IPS DF 6.9 (cell line): ENCODE data around the gene KCTD15.

Source experiments
- DNase-seq: peaks from one replicate; pipeline ENCODE4 v3.0.0-alpha.2; 2013; ENCODE audit warnings: low read depth, low spot score
- H3K27ac ChIP-seq: one replicate; pipeline ENCODE4 v1.5.1; 2013; ENCODE audit warnings: low read length, control low read depth
- H3K27me3 ChIP-seq: 2 replicates; pipeline ENCODE4 v1.6.1; 2013; ENCODE audit warnings: mild to moderate bottlenecking, low read length; ENCODE audit not compliant: control insufficient read depth, insufficient read depth
- H3K36me3 ChIP-seq: 2 replicates; pipeline ENCODE4 v1.6.1; 2013; ENCODE audit warnings: low read length; ENCODE audit not compliant: control insufficient read depth, insufficient read depth
- H3K4me1 ChIP-seq: 2 replicates; pipeline ENCODE4 v1.6.1; 2013; ENCODE audit warnings: low read length; ENCODE audit not compliant: control insufficient read depth, insufficient read depth
- H3K4me3 ChIP-seq: 2 replicates; pipeline ENCODE4 v1.5.1; 2013; ENCODE audit warnings: mild to moderate bottlenecking, low read length
- H3K9me3 ChIP-seq: 2 replicates; pipeline ENCODE4 v1.6.1; 2013; ENCODE audit warnings: low read length, inconsistent platforms; ENCODE audit not compliant: control insufficient read depth, insufficient read depth
- WGBS: extraction: QIAGEN DNeasy Blood & Tissue Kit; methylation state at CpG from one replicate; pipeline ENCODE4 v1.1.7; 2013; ENCODE audit warnings: mixed read lengths, missing lambda C conversion rate; ENCODE audit not compliant: insufficient read length, insufficient coverage; 5-methylcytosine and 5-hydroxymethylcytosine counted together

KCTD15 gene

GRCh38 chr19:33771384-33772101 is 25.1 kb upstream of the KCTD15 start:
- Histone ChIP-seq H3K4me1 (no peaks in the 10 kb centered on the region; the same call in 1 of the 2 replicates), H3K27me3 (no peaks in the 10 kb centered on the region), H3K36me3 (peaks cover 6% of the 10 kb centered on the region; the same call in 1 of the 2 replicates), H3K4me3 (no peak overlapping the region), H3K27ac (no peak overlapping the region), H3K9me3 (no peaks in the 10 kb centered on the region)
- no peak for DNase-seq
- WGBS: no CpG with 5 or more reads among the region's 19 CpGs

GRCh38 chr19:33772102-33772857 is 24.4 kb upstream of the KCTD15 start:
- H3K4me1 ChIP-seq: no peaks in the 10 kb centered on the region; the same call in 1 of the 2 replicates
- no peak for DNase-seq
- no peaks in the 10 kb centered on the region for H3K27me3 ChIP-seq
- H3K4me3 ChIP-seq: no peak overlapping the region
- WGBS: no CpG with 5 or more reads among the region's 72 CpGs
- H3K9me3 ChIP-seq: no peaks in the 10 kb centered on the region
- H3K27ac ChIP-seq: no peak overlapping the region
- peaks cover 6% of the 10 kb centered on the region; the same call in 1 of the 2 replicates for H3K36me3 ChIP-seq

GRCh38 chr19:33772858-33773180 is 23.9 kb upstream of the KCTD15 start:
- H3K36me3 ChIP-seq: peaks cover 6% of the 10 kb centered on the region; the same call in 1 of the 2 replicates
- H3K27ac ChIP-seq: no peak overlapping the region
- no peaks in the 10 kb centered on the region for H3K27me3 ChIP-seq
- no peaks in the 10 kb centered on the region; the same call in 1 of the 2 replicates for H3K4me1 ChIP-seq
- no peaks in the 10 kb centered on the region for H3K9me3 ChIP-seq
- H3K4me3 ChIP-seq: no peak overlapping the region
- DNase-seq: no peak
- WGBS: no CpG with 5 or more reads among the region's 23 CpGs

GRCh38 chr19:33773704-33774624 is 22.7 kb upstream of the KCTD15 start:
- Histone ChIP-seq H3K4me3 (no peak overlapping the region), H3K36me3 (peaks cover 6% of the 10 kb centered on the region; the same call in 1 of the 2 replicates), H3K9me3 (no peaks in the 10 kb centered on the region), H3K4me1 (peaks cover 1% of the 10 kb centered on the region), H3K27me3 (no peaks in the 10 kb centered on the region), H3K27ac (no peak overlapping the region)
- DNase-seq: no peak
- no CpG with 5 or more reads among the region's 6 CpGs for WGBS

- DNase-seq: no peak
- H3K9me3 ChIP-seq: no peaks in the 10 kb centered on the region
- peaks cover 1% of the 10 kb centered on the region for H3K4me1 ChIP-seq
- H3K4me3 ChIP-seq: no peak overlapping the region
- no peaks in the 10 kb centered on the region for H3K27me3 ChIP-seq
- no CpG with 5 or more reads among the region's 6 CpGs for WGBS
- H3K36me3 ChIP-seq: peaks cover 6% of the 10 kb centered on the region; the same call in 1 of the 2 replicates
- H3K27ac ChIP-seq: no peak overlapping the region
Observed at GRCh38 chr19:33774751-33775150, 21.9 kb upstream of the KCTD15 start.

GRCh38 chr19:33775731-33776487 is 20.8 kb upstream of the KCTD15 start:
- no peak for DNase-seq
- no peaks in the 10 kb centered on the region for H3K27me3 ChIP-seq
- peaks cover 6% of the 10 kb centered on the region; the same call in 1 of the 2 replicates for H3K36me3 ChIP-seq
- 100% methylated on average over 1 of the region's 9 CpGs for WGBS
- H3K9me3 ChIP-seq: no peaks in the 10 kb centered on the region
- H3K4me3 ChIP-seq: no peak overlapping the region
- H3K4me1 ChIP-seq: peaks cover 1% of the 10 kb centered on the region
- no peak overlapping the region for H3K27ac ChIP-seq

GRCh38 chr19:33777351-33777750 is 19.3 kb upstream of the KCTD15 start:
- no CpG with 5 or more reads among the region's 9 CpGs for WGBS
- Histone ChIP-seq H3K36me3 (peaks cover 3% of the 10 kb centered on the region; the same call in 1 of the 2 replicates), H3K4me1 (peaks cover 1% of the 10 kb centered on the region), H3K9me3 (no peaks in the 10 kb centered on the region), H3K27me3 (no peaks in the 10 kb centered on the region), H3K27ac (no peak overlapping the region), H3K4me3 (no peak overlapping the region)
- DNase-seq: no peak

GRCh38 chr19:33777753-33778088 is 18.9 kb upstream of the KCTD15 start:
- Histone ChIP-seq H3K4me1 (peaks cover 1% of the 10 kb centered on the region), H3K4me3 (no peak overlapping the region), H3K9me3 (no peaks in the 10 kb centered on the region), H3K36me3 (no peaks in the 10 kb centered on the region; the same call in 1 of the 2 replicates), H3K27me3 (no peaks in the 10 kb centered on the region), H3K27ac (no peak overlapping the region)
- no peak for DNase-seq
- WGBS: no CpG with 5 or more reads among the region's 17 CpGs

GRCh38 chr19:33778089-33778791 is 18.4 kb upstream of the KCTD15 start:
- no peak overlapping the region for H3K27ac ChIP-seq
- no peak for DNase-seq
- no peak overlapping the region for H3K4me3 ChIP-seq
- H3K9me3 ChIP-seq: no peaks in the 10 kb centered on the region
- no CpG with 5 or more reads among the region's 49 CpGs for WGBS
- H3K4me1 ChIP-seq: peaks cover 1% of the 10 kb centered on the region
- H3K27me3 ChIP-seq: no peaks in the 10 kb centered on the region
- no peaks in the 10 kb centered on the region for H3K36me3 ChIP-seq
